Stomach (tissue), 4 donors: Measurements from ENCODE around the gene NKAP.

Experiments used
- EP300 ChIP-seq: sonication (generic); formaldehyde crosslinking; IDR thresholded peaks from one replicate; pipeline ENCODE4 v1.6.1; 2017; ENCODE audit warnings: antibody characterized with exemption
- POLR2A ChIP-seq, 4 donors: fragments of 450-650 bp; IDR thresholded peaks; one replicate each; pipeline ENCODE4 v1.6.1; 2016; ENCODE audit warnings: antibody characterized with exemption in 4 of 4, control low read depth in 2 of 4, mild to moderate bottlenecking in 1 of 4, moderate library complexity in 1 of 4
- TF ChIP-seq, protein P1 (sequence below), 7 experiments: fragments of 450-650 bp in 4 of 7; fragments of 200-600 bp in 3 of 7; sonication (generic) in 3 of 7; IDR thresholded peaks; one replicate each; pipeline ENCODE4 v1.5.1; 2016 to 2019; ENCODE audit warnings: antibody characterized with exemption in 7 of 7, control low read depth in 2 of 7, mild to moderate bottlenecking in 1 of 7

DNA sequence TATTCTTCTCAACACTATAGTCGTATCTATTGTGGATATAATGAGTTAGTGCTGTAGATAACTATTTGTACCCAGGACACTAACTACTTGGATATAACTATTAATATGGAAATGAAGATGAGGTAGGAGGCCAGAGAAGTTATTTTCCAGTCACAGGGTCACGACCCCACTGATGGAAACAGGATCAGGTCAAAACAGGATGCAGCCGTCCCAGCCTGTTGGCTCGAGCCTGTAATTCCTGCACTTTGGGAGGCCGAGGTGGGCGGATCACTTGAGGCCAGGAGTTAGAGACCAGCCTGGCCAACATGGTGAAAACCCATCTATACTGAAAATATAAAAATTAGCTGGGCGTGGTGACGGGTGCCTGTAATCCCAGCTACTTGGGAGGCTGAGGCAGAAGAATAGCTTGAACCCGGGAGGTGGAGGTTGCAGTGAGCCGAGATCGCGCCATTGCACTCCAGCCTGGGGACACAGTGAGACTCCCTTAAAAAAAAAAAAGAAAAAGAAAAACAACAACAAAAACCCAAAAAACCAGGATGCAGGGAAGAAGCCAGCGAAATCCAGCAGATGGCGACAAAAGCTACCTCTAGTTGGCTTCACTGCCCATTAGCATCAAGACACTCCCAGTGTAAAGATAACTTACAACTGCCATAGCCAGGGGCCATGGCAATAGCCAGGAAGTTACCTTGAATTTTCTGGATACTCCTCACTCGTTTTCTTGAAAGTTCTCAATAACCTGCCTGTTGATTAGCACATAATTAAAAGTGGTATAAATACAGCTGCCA lies 37.9 kb upstream of the NKAP start:
- TF ChIP-seq, protein P1, sequence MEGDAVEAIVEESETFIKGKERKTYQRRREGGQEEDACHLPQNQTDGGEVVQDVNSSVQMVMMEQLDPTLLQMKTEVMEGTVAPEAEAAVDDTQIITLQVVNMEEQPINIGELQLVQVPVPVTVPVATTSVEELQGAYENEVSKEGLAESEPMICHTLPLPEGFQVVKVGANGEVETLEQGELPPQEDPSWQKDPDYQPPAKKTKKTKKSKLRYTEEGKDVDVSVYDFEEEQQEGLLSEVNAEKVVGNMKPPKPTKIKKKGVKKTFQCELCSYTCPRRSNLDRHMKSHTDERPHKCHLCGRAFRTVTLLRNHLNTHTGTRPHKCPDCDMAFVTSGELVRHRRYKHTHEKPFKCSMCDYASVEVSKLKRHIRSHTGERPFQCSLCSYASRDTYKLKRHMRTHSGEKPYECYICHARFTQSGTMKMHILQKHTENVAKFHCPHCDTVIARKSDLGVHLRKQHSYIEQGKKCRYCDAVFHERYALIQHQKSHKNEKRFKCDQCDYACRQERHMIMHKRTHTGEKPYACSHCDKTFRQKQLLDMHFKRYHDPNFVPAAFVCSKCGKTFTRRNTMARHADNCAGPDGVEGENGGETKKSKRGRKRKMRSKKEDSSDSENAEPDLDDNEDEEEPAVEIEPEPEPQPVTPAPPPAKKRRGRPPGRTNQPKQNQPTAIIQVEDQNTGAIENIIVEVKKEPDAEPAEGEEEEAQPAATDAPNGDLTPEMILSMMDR (IDR thresholded peaks at IDR 0.05), result peak in 2 of 7 experiments; percentile 18 to 29
- no peak for TF ChIP-seq POLR2A (IDR thresholded peaks at IDR 0.05)
- no peak for TF ChIP-seq EP300
